Inferior parietal cortex (tissue), 1 donor: ENCODE measurements around the gene ARF3.

Source experiments
- DNase-seq: peaks from one replicate; pipeline ENCODE4 v3.0.0-alpha.2; 2016; ENCODE audit errors: extremely low spot score

Gene ARF3

GRCh38 chr12:48966177-48966895, 9.0 kb upstream of the ARF3 start:
- no peak for DNase-seq

GRCh38 chr12:48965298-48965838, 8.1 kb upstream of the ARF3 start:
- DNase-seq = no peak

- DNase-seq = no peak
These were observed 4.5 kb upstream of the ARF3 start for GRCh38 chr12:48961801-48962200.

DNA sequence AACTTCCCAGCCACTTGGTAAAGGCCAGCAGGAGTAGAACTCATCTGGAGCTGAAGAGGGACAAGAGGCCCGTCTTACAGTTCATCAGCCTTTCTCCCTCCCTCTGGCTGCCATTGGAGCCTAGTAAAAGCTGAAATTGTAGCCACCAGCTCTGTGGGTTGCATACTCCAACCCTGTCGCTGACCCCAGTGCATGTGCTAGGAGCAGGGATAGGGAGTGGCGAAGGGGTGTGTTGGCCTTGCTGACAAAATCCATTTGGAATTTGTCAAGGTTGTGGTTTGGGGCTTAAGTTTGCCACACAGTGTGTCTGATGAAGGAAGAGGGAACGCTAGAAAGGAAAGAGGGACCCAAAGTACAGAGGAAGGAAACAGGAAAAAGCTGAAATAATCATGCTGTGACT, 4.0 kb upstream of the ARF3 start:
- DNase-seq = no peak

DNA sequence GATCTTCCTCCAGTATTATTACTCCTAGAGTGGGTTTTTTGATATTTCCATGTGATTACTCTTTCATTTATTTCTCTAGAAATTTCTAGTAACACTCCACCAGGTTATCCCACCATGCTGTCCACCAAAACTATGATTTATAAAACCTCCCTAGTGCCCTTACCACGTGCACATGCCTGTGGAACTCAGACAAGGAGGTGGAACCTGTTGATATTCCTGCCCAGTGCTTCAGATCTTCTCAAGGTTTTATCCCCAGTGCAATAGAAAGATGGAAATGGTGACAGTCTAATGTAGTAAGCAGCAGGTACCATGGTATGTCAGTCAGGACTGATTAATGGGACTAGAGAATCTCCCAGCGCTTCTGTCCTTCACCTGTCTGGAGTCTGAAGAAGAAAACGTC, 3.5 kb upstream of the ARF3 start:
- DNase-seq = no peak

GRCh38 chr12:48958049-48958388, 732 bp upstream of the ARF3 start:
- no peak for DNase-seq

- peak; percentile 77 for DNase-seq
These were observed 777 bp downstream of the ARF3 start for GRCh38 chr12:48956279-48957140.

DNA sequence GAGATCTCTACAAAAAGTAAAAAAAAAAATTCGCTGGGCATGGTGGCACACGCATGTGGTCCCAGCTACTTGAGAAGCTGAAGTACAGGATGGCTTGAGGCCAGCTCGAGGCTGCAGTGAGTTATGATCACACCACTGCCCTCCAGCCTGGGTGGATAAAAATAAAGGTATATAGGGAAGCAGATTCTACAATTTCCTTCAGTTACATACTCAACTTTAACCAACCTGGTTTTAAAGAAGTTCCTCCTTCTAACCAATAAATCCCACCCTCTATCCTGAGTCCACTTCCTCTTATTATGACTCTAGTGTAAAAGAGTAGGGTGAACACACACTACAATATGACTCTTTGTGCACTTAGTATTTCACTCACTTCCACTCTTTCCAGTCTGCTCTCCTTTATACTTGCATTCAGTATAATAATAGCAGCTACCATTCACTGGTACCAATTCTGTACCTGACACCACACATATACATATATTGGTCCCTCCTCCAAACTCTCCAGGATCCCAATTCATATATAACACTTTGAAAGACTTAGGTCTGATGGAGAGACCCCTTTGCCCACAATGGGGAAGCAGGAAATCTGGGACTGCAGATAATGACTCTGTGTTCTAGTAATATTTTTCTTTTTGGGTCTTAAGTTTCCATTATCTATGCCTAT, 2.3 kb downstream of the ARF3 start:
- no peak for DNase-seq

DNA sequence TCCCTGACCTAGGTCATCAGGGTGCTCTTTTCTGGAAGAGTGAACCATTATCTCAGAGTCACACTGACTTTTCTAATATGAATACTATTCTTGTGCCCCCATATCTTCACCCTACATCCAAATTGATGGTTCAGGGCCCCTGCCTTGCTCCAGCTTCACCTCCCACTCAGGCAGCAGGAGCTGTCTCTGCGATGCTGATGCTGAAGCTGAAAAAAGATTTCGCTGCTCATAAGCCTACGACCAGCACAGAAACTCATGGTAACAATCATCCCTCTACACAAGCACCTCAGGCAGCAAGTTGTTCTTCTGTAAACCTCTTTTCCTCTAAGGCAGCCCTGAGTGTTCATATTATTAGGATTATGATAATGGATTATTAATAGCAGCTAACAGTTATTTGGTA, 3.2 kb downstream of the ARF3 start:
- no peak for DNase-seq

DNA sequence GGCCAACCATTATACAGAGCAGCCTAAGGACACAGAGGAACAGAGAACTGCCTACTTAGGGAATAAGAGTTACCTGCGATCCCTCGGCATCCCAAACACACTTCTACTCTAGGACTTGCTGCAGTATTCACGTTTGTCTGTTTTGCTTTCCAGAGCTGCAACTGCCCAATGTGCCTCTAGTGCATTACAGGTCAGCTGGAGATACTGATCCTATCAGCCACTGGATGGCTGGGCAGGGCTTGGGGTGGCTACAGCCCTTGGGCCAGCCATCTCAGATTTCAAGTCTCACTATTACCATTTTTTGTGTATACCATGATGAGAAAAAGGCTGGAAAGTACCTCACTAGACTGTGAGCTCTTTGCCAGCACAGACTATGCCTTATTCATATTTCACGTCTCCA, 4.6 kb downstream of the ARF3 start:
- no peak for DNase-seq

DNA sequence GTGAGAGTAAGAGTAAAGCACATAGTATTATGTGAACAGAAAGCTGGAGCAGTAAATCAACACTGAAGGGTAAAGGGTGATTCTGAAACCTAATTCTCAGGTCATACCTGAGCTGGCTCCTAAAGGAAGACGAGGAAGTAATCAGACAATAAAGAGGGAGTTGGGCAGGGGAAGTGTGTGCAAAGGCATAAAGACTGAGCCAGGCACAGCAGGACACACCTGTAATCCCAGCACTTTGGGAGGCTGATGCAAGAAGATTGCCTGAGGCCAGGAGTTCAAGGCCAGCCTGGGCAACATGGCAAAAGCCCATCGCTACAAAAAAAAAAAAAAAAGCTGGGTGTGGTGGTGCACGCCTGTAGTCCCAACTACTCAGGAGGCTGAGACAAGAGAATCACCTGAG, 9.6 kb downstream of the ARF3 start:
- no peak for DNase-seq

- no peak for DNase-seq
These were observed 10.3 kb downstream of the ARF3 start for GRCh38 chr12:48946943-48947342.

DNA sequence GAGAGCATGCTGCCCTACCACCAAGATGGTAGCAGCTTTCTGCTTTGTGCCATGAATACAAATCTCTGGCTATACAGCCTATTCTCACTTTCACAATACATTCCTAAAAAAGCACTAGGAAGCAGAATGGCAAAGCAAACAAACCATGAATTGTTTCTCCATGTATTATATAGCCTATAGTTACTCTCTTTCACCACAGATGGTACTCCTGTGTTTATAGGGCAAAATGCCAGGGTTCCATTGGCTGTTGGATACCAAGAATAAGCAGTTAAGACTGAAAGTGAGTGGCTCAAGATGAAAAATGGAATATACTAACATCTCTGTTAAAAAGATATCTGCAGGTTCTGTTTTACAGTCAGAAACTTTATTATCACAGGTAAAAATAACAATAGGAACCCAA, 11.1 kb downstream of the ARF3 start:
- peak; percentile 66 for DNase-seq

DNA sequence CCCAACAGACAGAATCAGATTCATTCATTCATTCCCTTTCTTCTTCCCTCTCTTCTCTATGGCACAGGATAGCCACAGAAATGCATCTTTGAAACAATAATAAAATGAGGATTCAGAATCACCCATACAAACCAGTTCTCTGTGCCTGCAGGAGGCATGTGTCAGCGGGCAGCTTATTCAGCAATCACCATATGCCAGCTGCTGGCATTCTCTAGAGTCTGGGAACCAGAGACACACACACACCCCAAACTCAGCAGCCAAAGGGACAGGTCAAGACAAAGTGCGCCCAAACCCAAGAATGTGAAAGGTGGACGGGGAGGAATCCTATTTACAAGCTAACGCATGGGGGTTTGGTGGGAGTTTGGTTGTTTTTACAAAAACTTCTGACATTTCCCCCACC, 14.1 kb downstream of the ARF3 start:
- no peak for DNase-seq

DNA sequence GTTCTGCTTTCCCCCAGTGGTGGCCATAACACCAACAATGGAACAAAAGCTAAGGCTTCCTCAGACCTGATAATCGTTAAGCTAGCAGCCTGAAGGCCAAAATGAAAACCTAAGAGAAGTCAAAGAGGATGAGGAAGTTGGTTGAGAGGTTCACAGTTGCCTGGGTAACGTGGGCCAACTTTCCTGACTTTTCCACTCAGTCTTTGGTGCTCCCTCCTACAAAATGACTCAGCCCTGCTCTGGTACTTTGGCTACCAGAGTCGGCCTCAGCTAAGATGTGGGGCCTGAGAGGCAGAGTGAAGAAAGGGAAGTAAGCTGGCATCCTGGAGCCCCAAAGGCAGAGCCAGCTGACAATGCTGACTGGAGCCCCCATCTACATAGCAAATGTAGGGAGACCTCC, 17.1 kb downstream of the ARF3 start:
- no peak for DNase-seq

- no peak for DNase-seq
These were observed 18.5 kb downstream of the ARF3 start for GRCh38 chr12:48938805-48939204.

DNA sequence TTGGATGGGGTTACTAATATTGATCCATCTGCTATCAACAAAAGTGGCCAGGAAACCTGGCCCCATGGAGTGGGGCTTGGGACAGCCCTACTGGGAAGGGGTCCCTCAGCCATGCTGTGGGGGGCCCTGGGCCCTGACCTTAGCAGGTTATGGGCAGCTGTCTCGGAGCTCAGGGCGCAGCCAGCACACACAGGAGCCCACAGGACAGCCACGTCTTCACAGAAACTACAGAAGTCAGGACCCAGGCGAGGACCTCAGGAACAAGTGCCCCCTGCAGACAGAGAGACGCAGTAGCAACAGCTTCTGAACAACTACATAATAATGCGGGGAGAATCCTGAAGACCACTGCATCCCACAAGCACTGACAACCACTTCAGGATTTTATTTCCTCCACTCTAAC, 20.1 kb downstream of the ARF3 start:
- no peak for DNase-seq

GRCh38 chr12:48936379-48936979, 20.8 kb downstream of the ARF3 start:
- peak; percentile 82 for DNase-seq

DNA sequence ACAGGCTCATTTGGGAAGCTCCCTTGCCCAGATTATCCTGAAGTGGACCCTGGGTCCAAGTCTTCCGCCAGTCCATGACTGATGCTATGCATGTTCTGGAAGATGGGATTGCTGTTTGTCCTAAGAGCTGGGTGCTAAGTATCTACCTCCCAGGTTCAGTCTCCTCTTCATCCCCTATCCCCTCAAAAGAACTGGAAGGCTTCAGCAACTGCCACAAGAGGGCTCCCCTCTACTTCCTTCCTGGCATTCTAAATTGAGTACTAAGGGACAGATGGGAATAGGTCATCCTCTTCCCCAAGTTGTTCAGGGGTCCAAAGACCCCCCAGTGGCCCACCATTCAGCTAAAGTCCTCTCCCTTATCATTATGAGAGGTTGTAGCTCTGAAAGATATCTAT, 23.0 kb downstream of the ARF3 start:
- no peak for DNase-seq

DNA sequence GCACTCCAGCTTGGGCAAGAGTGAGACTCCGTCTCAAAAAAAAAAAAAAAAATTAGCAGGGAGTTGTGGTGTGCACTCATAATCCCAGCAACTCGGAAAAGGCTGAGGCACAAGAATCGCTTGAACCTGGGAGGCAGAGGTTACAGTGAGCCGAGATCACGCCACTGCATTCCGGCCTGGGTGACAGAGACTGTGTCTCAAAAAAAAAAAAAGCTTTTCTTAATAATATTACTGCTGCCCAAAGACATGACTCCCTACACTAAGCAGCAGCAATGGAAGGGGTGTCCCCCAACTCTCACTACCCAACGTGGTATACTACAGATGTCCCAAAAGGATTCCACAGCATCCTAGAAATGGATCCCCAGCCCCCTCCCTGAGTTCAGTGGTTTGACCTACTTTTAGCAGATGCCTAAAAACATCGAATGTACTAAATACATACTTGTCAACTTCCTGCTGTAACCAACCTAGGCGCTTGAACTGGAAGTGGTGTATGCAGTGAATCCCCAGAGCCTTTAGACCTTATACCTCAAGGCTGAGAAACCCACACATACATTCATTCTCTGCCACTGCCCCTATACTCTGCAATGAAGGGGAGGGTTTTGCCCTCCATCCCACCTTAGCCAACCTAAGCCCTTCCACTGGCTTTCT, 23.5 kb downstream of the ARF3 start:
- DNase-seq = no peak

DNA sequence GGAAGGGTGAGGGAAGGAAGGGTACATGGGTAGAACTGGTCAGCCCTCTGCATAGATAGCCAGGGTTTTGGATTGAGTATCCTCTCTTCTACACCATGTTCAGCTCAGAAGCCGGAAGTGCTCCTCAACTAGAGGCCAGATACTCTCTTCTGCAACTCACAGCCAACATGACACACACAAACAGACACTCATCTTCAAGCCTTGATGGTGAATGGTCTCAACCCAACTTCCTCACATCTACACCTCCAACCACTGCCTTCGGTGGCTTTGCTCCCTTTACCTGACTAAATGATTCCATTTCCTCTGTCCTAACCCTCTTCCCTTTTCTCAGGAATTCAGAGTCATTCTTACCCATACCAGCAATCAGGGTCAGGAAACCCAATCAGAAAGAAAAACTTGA, 24.4 kb downstream of the ARF3 start:
- no peak for DNase-seq

- DNase-seq = no peak
These were observed 26.8 kb downstream of the ARF3 start for GRCh38 chr12:48930475-48930874.
